GM18526 (cell line): ENCODE results near the gene PRR7.

Experiments used
- POLR2A ChIP-seq: IDR thresholded peaks from 3 replicates; pipeline ENCODE4 v1.6.1; 2011; ENCODE audit not compliant: insufficient read length; ENCODE audit errors: extremely low read depth

Gene PRR7

GRCh38 chr5:177443144-177443983, 3.2 kb upstream of the PRR7 start:
- no peak for TF ChIP-seq POLR2A

GRCh38 chr5:177444106-177445051, 2.2 kb upstream of the PRR7 start:
- peak; percentile 42 for TF ChIP-seq POLR2A

GRCh38 chr5:177445052-177445916, 1.3 kb upstream of the PRR7 start:
- no peak for TF ChIP-seq POLR2A

- TF ChIP-seq POLR2A = no peak
These were observed 756 bp upstream of the PRR7 start for GRCh38 chr5:177445917-177446199.

- TF ChIP-seq POLR2A = no peak
These were observed 524 bp downstream of the PRR7 start for GRCh38 chr5:177447066-177447610.

GRCh38 chr5:177447611-177448243, 1.1 kb downstream of the PRR7 start:
- no peak for TF ChIP-seq POLR2A

GRCh38 chr5:177448244-177448950, 1.8 kb downstream of the PRR7 start:
- no peak for TF ChIP-seq POLR2A

GRCh38 chr5:177449140-177450061, 2.8 kb downstream of the PRR7 start:
- no peak for TF ChIP-seq POLR2A

GRCh38 chr5:177450667-177451424, 4.2 kb downstream of the PRR7 start:
- TF ChIP-seq POLR2A = no peak

GRCh38 chr5:177452688-177453638, 6.3 kb downstream of the PRR7 start:
- no peak for TF ChIP-seq POLR2A

- no peak for TF ChIP-seq POLR2A
These were observed 7.3 kb downstream of the PRR7 start for GRCh38 chr5:177453852-177454396.
